ENCODE data around the gene KATNB1. TPM values are rescaled to one million over a fixed set of nuclear protein-coding genes. Genes with fewer than 3 reads are reported as not detected.

Gene KATNB1
- total and polyA plus RNA-seq, 8 donors = 11.7 to 20.1 (median 14.6) TPM

- H3K4me3 ChIP-seq = no peak overlapping the region
- no peaks in the 10 kb centered on the region for H3K9me3 ChIP-seq
- peaks cover 0 to 36% of the 10 kb centered on the region in 2 donors for H3K4me1 ChIP-seq
- peaks cover 0 to 14% of the 10 kb centered on the region in 2 donors for H3K27me3 ChIP-seq
- DNase-seq (no peak), ATAC-seq (no peak)
- intact Hi-C loops (cut with DNase I) = no loop called here
- H3K36me3 ChIP-seq = no peaks in the 10 kb centered on the region
- no peak for TF ChIP-seq CTCF (IDR thresholded peaks at IDR 0.05)
- no peak overlapping the region for H3K27ac ChIP-seq
These were observed 42.0 kb upstream of the KATNB1 start for GRCh38 chr16:57693550-57693949.

- DNase-seq = no peak
- Histone ChIP-seq H3K36me3 (no peaks in the 10 kb centered on the region), H3K4me1 (peaks cover 0 to 29% of the 10 kb centered on the region in 2 donors), H3K27me3 (peaks cover 0 to 7% of the 10 kb centered on the region in 2 donors), H3K9me3 (no peaks in the 10 kb centered on the region), H3K27ac (peak overlapping the region in 1 of 2 donors; percentile 73), H3K4me3 (no peak overlapping the region)
- no peak for ATAC-seq
- intact Hi-C loops (cut with DNase I) = no loop called here
- no peak for TF ChIP-seq CTCF (IDR thresholded peaks at IDR 0.05)
These were observed 41.3 kb upstream of the KATNB1 start for GRCh38 chr16:57694231-57694724.

- ATAC-seq = peak; percentile 86
- intact Hi-C loops (cut with DNase I) = no loop called here
- TF ChIP-seq CTCF (IDR thresholded peaks at IDR 0.05) = no peak
- Histone ChIP-seq H3K36me3 (no peaks in the 10 kb centered on the region), H3K4me3 (peak within 1 kb of the TSS in 1 of 2 donors; percentile 21), H3K27ac (peak within 1 kb of the TSS in 1 of 2 donors; percentile 73), H3K4me1 (peaks cover 0 to 21% of the 10 kb centered on the region in 2 donors), H3K9me3 (no peaks in the 10 kb centered on the region), H3K27me3 (no peaks in the 10 kb centered on the region)
- peak in 3 of 4 donors; percentile 36 to 66 (median 57) for DNase-seq
These were observed 40.6 kb upstream of the KATNB1 start, which contains the start of gene DRC7 for GRCh38 chr16:57694725-57695679. DRC7 (plus strand) TSS chr16:57694806; CDS start chr16:57697950, 3,144 bp downstream.

- Histone ChIP-seq H3K36me3 (no peaks in the 10 kb centered on the region), H3K27me3 (no peaks in the 10 kb centered on the region), H3K27ac (peak overlapping the region in 1 of 2 donors; percentile 73), H3K9me3 (no peaks in the 10 kb centered on the region), H3K4me1 (peaks cover 0 to 15% of the 10 kb centered on the region in 2 donors), H3K4me3 (no peak overlapping the region)
- DNase-seq = no peak
- no peak for TF ChIP-seq CTCF (IDR thresholded peaks at IDR 0.05)
- no peak for ATAC-seq
- intact Hi-C loops (cut with DNase I) = no loop called here
These were observed 39.9 kb upstream of the KATNB1 start for GRCh38 chr16:57695680-57696069.

GRCh38 chr16:57696240-57696639, 39.3 kb upstream of the KATNB1 start:
- no peaks in the 10 kb centered on the region for H3K9me3 ChIP-seq
- no peaks in the 10 kb centered on the region for H3K27me3 ChIP-seq
- no peak overlapping the region for H3K4me3 ChIP-seq
- no peak for TF ChIP-seq CTCF (IDR thresholded peaks at IDR 0.05)
- H3K4me1 ChIP-seq = peaks cover 0 to 11% of the 10 kb centered on the region in 2 donors
- intact Hi-C loops (cut with DNase I) = no loop called here
- no peak overlapping the region for H3K27ac ChIP-seq
- DNase-seq = no peak
- ATAC-seq = no peak
- no peaks in the 10 kb centered on the region for H3K36me3 ChIP-seq
